IPS-18c (cell line): ENCODE data around the gene PCGF3.

ENCODE experiments used
- H3K4me3 ChIP-seq: 2 replicates; pipeline ENCODE4 v1.7.0; 2013; ENCODE audit warnings: low read depth, mild to moderate bottlenecking, low read length, moderate library complexity; ENCODE audit not compliant: insufficient read depth
- H3K9me3 ChIP-seq: one replicate; pipeline ENCODE4 v1.6.1; 2013; ENCODE audit warnings: mild to moderate bottlenecking, low read length, moderate library complexity; ENCODE audit not compliant: control insufficient read depth, insufficient read depth

PCGF3 gene

GRCh38 chr4:679104-679481, 26.5 kb upstream of the PCGF3 start:
- H3K9me3 ChIP-seq, result no peaks in the 10 kb centered on the region
- no peak overlapping the region for H3K4me3 ChIP-seq

GRCh38 chr4:679629-680028, 26.0 kb upstream of the PCGF3 start:
- no peak overlapping the region for H3K4me3 ChIP-seq
- no peaks in the 10 kb centered on the region for H3K9me3 ChIP-seq

DNA sequence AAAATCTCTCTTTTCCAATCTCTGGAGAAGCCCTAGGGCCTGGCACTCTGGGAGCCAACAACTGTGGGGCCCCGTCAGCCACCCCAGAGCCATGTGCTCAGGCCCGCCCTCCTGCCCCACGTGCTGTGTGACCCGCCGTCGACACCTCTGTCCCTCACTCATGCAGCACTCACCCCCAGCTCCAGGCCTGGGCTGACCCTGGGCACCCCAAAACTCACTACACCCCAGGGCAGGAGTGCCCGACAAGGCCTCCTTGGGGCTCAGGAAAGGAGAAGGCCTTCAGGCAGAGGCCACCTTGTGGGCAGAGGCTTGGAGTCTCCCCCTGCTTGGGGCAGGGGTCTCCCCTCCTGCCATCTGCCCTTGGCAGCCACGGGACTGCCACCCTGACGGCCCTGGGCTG, 25.5 kb upstream of the PCGF3 start:
- Histone ChIP-seq H3K4me3 (no peak overlapping the region), H3K9me3 (no peaks in the 10 kb centered on the region)

DNA sequence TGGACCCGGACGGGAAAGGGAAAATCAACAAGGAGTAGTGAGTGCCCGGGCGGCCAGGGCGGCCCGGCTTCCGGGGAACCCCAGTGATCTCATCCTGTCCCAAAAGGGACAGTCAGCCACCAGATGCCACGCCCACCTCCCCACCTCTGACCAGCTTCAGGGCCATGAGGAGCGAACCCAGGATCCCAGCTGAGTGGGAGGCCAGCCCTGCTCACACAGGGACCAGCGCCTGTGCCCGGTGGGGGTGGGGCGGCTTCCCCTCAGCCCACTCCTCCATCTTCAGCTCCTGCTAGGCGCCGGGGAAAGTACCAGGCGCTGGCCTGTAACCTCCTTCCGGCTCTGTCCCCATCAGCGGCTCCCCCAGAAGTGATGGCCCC, 25.1 kb upstream of the PCGF3 start:
- Histone ChIP-seq H3K4me3 (peak overlapping the region; percentile 43), H3K9me3 (no peaks in the 10 kb centered on the region)

DNA sequence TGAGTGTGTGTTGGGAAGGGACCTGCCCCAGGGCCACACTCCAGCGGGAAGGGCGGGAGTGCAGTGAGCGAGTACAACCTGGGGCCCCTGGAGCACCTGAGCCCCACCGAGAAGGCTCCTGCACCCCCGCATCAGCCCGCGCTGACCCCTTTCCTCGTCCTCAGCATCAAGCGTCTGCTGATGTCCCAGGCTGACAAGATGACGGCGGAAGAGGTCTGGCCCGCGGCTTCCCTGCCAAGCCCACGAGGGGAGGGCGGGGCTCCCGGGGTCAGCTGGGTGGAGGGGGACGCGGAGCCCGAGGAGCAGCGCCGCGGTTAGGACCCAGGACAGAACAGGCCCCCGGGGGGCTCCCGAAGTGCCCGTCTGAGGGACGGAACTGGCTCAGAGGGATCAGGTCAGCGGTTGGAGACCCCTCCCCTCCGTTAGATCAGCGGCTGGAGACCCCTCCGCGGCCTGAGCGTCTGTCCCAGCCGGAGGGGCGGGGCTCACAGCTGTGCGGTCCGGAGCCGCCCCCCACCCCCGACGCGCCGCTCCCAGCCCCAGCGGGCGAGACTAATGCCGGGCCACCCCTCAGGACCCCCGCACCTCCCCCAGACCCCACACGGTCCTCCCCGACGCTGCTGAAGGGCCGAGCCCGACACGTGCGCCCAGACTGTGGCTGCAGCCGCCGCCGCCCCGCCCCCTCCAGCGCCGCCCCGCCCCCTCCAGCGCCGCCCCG, 24.5 kb upstream of the PCGF3 start:
- Histone ChIP-seq H3K9me3 (no peaks in the 10 kb centered on the region), H3K4me3 (peak overlapping the region; percentile 43; the same call in 1 of the 2 replicates)

- Histone ChIP-seq H3K4me3 (no peak overlapping the region), H3K9me3 (no peaks in the 10 kb centered on the region)
Observed at GRCh38 chr4:681736-682451, 23.7 kb upstream of the PCGF3 start.

DNA sequence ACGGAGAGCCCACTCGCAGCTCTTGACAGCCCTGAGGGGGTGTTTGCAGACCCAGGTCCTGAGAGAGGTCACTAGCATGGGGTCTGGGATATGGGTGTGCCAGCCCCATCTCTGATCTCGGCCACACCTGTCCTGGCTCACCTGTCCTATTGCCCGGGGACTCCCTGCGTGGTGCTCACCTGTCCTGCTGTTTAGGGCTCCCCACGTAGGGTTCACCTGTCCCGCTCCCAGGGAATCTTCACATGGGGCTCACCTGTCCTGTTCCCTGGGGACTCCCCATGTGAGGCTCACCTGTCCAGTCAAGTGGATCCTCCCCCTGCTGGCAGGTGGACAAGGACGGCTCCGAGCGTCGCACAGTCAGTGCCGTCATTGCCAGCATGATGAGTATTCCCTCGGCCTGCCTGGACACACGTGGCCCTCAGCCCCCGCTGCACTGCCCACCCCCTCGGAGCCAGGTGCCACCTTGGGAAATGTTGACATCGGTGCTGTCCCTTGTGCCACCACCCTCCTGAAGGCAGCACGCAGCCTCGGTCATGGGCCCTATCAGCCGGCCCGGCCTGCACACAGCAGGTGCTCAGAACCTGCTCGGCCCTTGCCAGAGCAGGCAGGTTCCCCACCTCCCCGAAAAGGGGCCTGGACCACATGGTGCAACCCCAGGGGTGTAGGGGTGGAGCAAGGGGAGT, 23.0 kb upstream of the PCGF3 start:
- no peak overlapping the region for H3K4me3 ChIP-seq

DNA sequence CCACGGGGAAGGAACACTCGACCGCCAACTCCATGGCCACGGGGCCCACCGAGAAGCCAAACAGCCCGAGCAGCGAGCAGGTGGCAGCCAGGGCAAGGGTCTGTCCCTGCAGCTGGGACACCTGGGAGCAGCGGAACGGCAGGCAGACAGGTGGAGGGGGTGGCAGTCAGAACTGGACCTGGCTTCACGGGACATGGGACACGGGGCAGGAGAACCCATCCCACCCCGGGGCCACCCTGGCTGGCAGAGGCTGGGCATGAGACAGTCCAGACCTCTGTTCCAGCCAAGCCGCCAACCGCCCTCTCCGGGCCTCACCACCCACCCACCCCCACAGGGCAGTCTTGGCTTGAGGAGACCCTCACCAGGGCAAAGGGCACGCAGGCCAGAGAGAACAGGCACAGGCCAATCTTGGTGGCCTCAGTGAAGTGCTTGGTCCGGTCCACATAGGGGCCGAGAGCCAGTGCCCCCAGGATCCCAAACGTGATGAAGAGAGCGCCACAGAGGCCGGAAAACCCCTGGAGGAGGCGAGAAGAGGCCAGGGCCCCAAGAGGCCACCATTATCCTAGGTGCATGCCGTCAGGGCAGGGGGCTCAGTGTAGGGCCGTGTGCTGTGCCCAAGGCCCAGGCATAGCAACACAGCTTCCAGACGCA, 22.3 kb upstream of the PCGF3 start:
- Histone ChIP-seq H3K9me3 (no peaks in the 10 kb centered on the region), H3K4me3 (no peak overlapping the region)

More for the DNA sequence above, 23.0 kb upstream of the PCGF3 start:
- no peaks in the 10 kb centered on the region for H3K9me3 ChIP-seq

- H3K4me3 ChIP-seq, result no peak overlapping the region
- no peaks in the 10 kb centered on the region for H3K9me3 ChIP-seq
Observed at GRCh38 chr4:683982-684622, 21.5 kb upstream of the PCGF3 start.

- Histone ChIP-seq H3K4me3 (no peak overlapping the region), H3K9me3 (peaks cover 3% of the 10 kb centered on the region)
Observed at GRCh38 chr4:684623-685327, 20.9 kb upstream of the PCGF3 start.

DNA sequence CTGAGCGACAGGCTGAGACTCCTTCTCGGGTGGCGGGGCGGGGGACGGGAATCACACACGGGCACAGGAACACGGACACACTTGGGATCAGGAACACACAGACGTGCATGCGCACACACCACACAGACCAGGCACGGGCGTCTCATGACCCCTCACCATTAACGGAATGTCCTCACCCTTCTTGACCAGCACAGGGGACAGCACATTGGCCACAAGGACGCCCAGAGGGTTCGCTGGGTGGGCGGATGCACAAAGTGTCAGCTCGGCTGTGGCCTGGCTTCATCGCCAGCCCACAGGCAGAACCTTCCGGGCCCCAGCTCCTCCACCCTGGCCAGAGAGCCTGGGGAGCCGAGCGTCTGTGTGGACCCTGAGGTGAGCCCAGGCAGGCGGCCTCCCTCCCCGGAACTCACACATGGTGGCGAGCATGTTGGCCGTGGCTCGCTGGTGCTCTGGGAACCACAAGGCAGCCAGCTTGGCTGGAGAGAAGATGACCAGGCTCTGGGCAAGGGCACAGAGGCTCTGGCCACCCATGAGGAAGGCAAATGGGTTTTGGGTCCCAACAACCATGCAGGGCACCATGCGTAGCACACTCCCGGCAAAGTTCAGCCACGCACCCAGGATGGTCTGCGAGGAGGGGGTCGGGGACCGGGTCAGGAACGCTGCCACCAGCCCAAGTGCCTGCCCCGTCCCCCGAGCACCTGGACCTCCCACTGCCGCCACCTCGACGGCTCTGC, 19.8 kb upstream of the PCGF3 start:
- peaks cover 3% of the 10 kb centered on the region for H3K9me3 ChIP-seq
- H3K4me3 ChIP-seq, result no peak overlapping the region

DNA sequence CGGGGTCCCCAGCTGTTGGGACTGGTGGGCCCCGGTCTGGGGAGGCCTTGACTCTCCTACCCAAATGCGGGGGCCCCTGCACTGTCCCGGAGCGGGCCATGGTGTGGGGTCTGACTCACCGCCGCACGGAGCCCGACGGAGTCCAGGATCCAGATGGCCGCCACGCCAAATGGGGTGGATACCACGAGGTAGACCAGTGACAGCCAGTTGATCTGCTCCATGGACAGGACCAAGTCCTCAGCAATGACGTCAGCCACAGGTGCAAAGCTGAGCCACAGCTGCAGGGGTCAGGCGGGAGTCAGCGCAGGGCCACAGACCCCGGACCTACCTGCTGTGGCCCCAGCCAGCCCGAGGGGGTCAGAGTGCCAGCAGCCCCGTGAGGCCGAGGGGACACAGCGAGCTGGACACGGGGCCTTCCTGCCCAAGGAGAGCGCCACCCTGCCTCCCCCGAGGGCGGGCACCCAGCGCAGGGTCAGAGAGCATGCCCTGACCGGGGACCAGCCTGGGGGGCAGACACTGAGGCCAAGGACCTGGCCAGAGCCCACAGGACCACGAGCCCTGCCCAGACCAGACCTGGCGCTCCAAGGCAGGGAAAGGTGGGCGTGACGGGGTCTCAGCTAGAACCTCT, 19.1 kb upstream of the PCGF3 start:
- Histone ChIP-seq H3K9me3 (peaks cover 3% of the 10 kb centered on the region), H3K4me3 (no peak overlapping the region)

DNA sequence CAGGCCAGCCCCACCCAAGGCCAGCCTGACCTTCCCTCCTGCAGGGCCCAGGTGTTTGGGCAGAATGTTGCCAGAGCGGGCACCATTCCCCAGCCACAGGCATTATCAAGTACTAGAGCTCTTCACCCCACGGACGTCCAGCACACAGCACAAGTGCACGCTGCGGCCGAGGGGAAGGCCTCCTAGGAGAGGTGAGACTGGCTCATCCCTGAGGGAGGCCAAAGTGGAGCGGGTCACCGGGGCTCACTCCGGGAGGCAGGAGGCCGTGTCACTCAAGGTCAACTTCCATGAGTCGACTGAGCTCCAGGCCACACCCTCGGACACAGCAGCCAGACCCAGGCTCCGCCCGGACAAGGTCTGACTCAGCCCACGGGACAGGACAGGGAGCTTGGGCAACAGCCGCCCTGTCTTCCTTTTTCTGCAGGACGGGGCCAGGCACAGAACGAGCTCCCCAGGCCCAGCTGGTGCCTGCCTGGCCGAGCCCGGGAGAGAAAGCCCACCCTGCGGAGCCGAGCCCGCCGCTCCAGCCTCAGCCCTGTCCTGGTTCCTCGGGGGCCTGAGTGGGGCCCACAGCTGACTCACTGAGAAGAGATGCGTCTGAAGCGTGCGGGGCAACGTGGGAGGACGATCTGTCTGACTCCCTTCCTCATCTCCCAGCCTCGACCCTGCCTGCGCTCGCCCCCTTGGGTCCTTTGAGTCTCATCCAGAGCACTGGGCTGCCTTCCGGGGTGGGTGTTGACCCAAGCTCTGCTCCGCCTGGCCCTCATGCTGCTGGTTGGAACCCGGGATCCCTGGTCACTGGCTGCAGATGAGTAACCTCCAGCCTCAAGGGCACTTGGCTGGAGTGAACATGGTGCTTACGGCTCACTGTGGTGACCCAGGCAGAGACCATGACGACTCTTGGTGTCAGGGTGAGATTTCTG, 18.3 kb upstream of the PCGF3 start:
- H3K9me3 ChIP-seq, result peaks cover 3% of the 10 kb centered on the region
- H3K4me3 ChIP-seq, result no peak overlapping the region; the same call in 1 of the 2 replicates

DNA sequence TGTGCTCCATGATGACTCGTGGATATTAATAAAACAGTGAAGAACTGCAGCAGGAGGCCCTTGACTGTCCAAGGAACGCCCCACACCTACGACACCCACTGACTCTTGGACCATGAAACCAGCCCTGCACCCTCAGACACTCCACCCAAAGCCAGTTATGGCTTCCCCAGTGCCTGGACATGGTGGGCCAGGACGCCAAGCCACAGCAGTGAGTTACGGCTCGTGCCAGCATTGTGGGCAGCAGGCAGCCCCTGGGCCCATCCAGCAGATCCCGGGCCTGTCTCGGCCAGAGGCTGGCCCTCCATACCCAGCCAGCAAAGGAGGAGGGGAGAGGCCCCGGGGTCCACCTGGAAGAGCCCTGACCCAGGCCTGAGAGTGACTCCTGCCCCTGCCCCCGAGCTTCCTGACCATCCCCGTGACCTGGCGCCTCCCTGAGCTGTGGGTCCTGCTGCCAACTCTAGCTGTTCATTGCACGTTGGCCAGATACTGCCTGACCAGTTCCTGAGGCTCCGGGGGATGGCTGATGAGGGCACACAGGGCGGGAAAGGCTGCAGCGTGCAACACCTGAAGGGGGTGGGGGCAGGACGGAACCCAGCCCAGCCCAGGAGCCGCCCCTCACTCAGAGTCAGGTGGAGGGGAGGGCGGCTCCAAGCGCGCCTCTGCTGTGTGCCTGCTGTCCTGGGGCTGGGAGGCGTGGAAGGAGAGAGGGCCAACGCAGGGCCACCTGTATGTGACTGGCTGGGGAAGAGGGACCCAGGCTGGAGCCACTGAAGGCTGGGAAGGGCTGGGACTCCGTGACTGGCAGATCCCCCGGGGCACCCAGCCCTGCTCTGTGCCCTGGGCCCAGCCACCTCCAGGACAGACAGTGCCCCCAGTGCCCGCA, 17.4 kb upstream of the PCGF3 start:
- H3K4me3 ChIP-seq, result peak overlapping the region; percentile 60

More for the DNA sequence above, 17.4 kb upstream of the PCGF3 start:
- H3K9me3 ChIP-seq, result peaks cover 3% of the 10 kb centered on the region
